ENCODE results near the gene C4orf50.

- TF ChIP-seq POLR2A (IDR thresholded peaks at IDR 0.05; ENCODE audit: low read length) (no peak), GATA1 (IDR thresholded peaks at IDR 0.05; ENCODE audit: low read depth, low read length) (no peak)
Observed at GRCh38 chr4:5854929-5855328, 163.3 kb downstream of the C4orf50 start.

Data from erythroblast (primary cell).